Stomach (tissue), 4 donors: ENCODE measurements around the gene TCTN2.

ENCODE experiments used
- CTCF ChIP-seq, 7 experiments: fragments of 450-650 bp in 4 of 7; fragments of 200-600 bp in 3 of 7; sonication (generic) in 3 of 7; IDR thresholded peaks; one replicate each; pipeline ENCODE4 v1.5.1; 2016 to 2019; ENCODE audit warnings: antibody characterized with exemption in 7 of 7, control low read depth in 2 of 7, mild to moderate bottlenecking in 1 of 7
- EP300 ChIP-seq: sonication (generic); formaldehyde crosslinking; IDR thresholded peaks from one replicate; pipeline ENCODE4 v1.6.1; 2017; ENCODE audit warnings: antibody characterized with exemption
- POLR2A ChIP-seq, 4 donors: fragments of 450-650 bp; IDR thresholded peaks; one replicate each; pipeline ENCODE4 v1.6.1; 2016; ENCODE audit warnings: antibody characterized with exemption in 4 of 4, control low read depth in 2 of 4, mild to moderate bottlenecking in 1 of 4, moderate library complexity in 1 of 4

DNA sequence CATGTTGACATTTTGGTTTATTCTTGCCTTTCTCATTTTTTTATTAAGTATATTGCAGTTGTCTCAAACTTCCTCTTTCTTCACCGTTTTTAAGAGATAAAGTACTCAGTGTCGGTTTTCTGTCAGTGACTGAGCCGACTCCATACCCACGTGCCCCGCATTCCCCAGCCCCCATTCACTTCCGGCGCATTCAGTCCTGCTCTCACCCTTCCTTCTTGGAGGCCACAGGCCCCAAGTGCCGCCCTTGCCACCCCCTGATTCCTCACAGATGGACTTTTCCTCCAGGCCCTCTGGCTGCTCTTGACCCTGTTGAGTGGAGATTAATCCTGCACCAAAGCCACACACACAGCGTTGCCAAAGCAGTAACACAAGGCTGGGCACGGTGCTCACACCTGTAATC lies 72.1 kb downstream of the TCTN2 start:
- no peak for TF ChIP-seq POLR2A (IDR thresholded peaks at IDR 0.05)
- TF ChIP-seq CTCF (IDR thresholded peaks at IDR 0.05), result no peak
- TF ChIP-seq EP300, result no peak
